Stimulated activated CD4-positive, alpha-beta T cell treated with anti-CD3 and anti-CD28 coated beads, Interleukin-2, amount 100 ng/mL, for 4 hours (primary cell): ENCODE measurements around the gene FANCF.
"Not testable (repeated sequence)": the region's sequence is repeated elsewhere in the genome, so short reads cannot be mapped to it uniquely, and the experiment has no call there.

Source experiments
- DNase-seq: peaks from one replicate; pipeline ENCODE4 v3.0.0-alpha.2; 2020; ENCODE audit warnings: low read depth

FANCF gene, protein sequence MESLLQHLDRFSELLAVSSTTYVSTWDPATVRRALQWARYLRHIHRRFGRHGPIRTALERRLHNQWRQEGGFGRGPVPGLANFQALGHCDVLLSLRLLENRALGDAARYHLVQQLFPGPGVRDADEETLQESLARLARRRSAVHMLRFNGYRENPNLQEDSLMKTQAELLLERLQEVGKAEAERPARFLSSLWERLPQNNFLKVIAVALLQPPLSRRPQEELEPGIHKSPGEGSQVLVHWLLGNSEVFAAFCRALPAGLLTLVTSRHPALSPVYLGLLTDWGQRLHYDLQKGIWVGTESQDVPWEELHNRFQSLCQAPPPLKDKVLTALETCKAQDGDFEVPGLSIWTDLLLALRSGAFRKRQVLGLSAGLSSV

DNA sequence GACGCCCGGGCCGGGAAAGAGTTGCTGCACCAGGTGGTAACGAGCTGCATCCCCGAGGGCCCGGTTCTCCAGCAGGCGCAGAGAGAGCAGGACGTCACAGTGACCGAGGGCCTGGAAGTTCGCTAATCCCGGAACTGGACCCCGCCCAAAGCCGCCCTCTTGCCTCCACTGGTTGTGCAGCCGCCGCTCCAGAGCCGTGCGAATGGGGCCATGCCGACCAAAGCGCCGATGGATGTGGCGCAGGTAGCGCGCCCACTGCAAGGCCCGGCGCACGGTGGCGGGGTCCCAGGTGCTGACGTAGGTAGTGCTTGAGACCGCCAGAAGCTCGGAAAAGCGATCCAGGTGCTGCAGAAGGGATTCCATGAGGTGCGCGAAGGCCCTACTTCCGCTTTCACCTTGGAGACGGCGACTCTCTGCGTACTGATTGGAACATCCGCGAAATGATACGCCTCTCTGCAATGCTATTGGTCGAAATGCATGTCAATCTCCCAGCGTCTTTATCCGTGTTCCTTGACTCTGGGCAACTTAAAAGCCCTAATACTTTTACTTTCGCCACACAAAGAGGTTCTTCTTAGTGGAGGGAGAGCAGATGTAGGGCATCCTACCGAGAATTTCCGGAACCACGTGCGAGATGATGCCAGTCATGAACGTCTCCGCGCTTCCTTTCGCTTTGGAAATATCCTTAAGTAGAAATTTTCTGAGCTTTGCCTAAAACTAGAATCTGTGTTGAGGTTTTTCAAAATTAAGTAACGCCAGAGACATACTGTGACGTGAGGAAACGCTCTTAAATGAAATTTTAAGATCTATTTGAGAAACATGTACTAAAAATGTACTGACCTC lies at the start of gene FANCF:
Gene FANCF, minus strand, starts transcription at position 376 of the 840 bp plus-strand sequence. Its CDS starts 13 bp downstream, at position 363.
- DNase-seq = peak; percentile 94

DNA sequence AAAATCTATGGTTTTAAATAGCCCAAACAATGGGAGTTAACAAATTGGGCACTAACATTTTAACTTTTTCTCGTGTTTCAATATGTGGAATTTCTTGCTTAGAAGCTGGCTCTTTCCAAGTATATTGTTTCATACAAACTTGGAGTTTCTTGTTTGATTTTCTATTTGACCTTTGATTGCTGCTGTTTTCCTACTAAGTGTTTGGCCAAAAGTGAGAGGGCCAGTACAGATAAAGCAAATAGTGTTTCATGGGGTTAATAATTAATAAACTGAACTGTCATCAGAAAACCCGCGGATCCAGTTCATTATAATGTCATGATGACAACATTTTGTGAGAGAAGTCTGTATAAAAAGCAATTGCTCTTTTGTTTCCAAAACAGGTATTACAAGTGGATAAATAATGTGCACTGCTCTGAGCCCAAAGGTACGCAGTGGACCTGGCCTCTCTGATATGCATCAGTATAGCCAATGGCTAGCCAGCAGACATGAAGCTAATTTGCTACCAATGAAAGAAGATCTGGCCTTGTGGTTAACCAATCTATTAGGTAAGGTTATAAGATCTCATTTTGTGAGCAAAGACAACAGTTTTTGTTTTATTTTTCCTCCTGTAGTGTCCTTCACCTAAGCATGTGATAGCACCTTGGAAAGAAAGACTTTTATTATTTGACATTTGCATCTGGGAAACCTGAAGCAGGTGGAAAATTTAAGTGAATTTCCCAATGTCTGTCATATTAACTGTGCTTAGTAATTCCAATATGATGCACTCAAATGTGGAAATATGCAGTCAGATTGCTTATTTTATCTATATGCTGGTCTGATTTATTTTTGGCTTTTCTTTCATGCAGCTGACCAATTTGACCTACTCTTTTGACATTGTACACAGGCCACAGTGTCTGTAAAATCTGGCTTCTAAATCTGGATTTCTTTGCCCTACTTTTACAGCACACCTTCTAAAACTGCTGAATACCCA lies 49.1 kb upstream of the FANCF start:
- no peak for DNase-seq

DNA sequence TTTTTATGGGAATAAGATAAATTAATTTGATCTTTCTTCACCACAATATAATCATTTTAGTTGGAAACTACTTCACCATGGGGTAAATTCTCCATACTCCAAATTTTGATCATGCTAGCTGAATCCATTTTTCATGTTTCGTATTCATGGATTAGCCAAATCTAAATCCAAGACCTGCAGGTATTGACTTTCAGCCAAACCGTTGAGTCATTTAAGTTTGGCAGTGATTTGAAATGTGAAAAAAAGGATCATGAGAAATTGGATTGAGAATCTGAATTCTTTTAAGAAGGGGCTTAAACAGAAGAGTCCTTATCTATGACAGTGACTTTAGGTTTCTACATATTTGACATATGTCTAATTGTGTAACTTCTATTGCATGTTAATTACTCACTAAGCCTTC lies 46.1 kb upstream of the FANCF start:
- DNase-seq = no peak

DNA sequence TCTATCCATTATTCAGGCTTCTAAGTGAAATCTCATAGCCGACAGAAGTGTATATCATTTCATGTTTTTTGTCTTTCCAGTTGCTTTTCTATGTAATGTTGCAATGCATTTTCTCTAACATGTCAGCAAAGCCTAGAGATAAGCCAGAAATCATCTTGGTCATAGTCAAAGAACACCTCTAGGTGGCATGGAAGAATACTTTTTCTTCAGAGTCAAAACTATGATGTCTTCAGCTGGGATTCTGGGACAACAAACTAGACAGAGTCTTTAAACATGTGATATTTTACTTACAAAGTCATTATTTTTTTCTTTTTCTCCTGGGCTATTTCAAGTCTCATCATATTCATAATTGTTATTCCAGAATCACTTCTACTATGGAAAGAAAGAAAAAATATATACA lies 45.2 kb upstream of the FANCF start:
- DNase-seq = no peak

DNA sequence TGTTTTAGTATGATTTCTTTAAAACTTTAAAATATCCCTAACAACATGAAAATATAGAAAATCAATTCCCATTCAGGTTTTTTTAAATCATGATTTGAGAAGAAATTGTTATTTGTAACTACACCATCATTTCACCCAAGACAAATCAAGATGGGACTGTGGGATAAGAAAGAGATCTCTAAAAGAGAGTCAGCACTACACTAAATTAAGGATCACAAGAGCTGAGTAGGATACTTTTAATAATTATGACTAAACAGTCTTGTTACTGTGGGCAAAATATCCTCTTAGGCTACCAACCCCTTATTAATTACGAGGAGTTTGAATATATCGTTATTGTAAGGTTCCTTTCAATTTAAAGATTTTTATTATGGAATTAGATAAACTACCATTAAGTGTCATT lies 43.7 kb upstream of the FANCF start:
- no peak for DNase-seq

DNA sequence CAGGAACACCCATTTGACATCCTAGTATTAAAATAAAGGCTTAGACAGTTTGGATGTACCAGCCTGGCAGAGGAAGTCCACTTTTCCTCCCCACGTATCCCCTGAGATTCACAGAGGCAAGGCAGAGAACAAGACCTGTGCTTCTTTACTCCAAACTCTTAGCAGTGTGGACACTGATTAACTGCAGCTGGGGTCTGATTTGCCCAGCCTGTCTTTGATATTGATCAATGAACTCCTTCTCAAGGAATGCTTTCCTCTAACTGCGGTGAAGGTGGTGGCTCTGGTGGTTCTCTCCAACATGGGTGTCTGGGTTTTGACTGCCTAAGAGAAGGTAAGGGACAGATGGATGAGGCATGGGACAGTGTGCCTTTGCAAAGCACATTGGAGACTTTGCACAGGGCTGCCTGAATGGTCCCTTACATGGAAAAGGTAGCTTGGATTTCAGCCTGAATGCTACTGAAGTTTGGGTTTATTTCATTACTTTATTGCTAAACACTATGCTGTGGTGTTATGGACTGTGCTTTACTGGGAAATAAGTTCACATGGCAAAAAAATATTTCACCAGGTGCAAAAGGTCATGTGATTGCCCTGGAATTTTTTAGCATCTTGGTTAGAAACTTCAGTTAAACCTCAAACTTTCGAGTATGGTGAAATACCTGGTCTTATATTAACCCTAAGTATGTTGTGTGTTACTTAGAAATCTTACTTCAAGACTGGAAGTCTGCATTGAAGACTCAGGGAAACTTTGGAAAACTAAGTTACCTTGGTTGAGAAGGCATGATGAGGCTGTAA lies 42.6 kb upstream of the FANCF start:
- DNase-seq = no peak

DNA sequence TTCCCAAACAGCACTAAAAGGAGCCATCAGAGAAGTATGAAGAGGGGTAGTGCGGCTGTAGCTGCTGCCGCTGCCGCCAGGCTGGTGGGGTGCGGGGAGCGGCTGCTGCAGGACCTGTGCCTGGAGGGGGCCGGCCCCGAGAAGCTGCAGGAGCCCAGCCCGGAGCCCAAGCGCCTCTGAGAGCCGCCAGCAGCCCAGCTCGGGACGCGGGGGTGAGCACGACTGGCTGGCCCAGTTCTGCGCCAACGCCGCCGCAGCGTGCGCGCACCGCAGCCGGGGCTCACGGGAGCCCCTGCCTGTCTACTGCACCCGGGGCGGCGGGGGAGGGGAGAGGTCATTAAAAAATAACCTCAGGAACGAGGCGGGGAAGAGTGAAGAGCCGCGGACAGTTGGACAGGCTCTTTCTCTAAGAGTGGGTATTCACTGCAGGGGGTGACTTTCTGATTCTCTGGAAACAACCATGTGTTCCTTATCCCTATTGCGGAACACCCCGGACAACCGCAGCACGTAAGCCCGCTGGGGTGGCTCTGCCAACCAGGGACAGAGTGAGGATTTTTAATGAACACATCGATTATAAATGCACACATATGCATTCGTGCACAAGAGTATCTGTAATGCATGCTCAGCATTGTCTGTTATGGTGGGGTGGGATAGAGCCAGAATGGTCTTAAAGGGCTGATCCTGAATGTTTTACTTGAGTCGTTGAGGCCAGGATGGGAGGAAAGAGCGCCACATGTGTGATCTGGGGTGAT lies 41.2 kb upstream of the FANCF start:
- DNase-seq = no peak

DNA sequence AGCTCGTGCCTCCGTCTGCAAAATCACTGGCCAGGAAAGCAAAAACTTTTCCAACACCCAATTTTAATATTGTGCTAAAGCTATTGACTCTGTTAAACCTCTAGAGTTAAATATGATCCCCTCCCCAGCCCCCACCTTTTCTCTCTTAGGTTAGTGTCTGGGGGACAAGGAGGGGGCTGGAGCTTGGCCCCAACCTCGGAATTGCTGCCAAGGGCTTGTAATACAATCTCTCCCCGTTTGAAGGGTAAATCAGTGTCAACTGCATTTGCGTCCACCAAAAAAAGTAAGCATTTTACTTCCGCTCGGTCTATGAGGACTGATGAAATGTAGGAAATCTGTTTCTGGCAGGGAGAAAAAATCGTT lies 40.7 kb upstream of the FANCF start, which contains the start of gene GAS2:
Gene GAS2, plus strand, starts transcription at position 287 of the 363 bp plus-strand sequence. CDS start 8,259 bp downstream, outside the sequence.
- DNase-seq = no peak

DNA sequence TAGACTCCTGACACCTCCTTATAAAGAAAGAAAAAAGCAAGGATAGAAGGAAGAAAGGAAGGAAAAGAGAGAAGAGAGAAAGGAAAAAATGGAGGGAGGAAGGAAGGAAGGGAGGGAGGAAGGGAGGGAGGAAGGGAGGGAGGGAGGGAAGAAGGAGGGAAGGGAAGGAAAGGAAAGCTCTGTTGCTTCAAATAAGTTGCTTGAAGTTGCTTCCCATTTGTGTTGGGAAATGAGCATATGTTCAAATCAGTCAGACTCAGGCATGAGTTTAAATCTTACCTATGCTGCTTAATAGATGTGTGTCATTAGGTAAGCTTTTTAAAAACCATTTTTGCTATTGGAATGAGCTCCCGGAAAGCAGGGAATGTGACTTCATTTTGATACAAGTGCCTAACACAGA lies 34.2 kb upstream of the FANCF start:
- no peak for DNase-seq

DNA sequence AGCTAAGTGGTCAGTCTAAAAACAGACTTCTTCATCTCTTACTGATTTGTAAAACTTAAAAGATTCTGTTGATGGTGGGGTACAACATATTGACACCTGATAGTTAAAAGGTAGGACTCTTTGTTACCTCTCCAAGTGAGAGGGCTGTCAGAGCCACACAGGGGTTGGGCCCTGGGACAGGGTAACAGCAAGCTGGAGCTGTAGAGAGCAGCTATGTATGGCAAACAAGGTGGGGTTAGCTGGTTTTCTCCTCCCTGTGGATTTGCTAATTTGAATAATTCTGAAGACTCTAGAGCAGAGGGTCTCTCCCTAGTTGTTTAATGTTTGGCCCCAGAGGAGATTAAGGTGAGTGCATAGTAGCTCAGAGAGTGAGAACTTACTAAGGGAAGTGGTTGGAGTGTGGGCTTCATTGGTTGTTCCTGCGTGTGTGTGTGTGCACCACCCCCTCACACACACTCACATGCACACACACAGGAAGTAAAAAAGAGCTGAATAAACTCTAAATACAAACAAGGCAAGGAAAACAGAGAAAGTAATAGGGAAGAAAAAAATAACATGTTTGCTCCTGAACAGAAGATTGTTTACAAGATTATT lies 31.6 kb upstream of the FANCF start:
- no peak for DNase-seq

DNA sequence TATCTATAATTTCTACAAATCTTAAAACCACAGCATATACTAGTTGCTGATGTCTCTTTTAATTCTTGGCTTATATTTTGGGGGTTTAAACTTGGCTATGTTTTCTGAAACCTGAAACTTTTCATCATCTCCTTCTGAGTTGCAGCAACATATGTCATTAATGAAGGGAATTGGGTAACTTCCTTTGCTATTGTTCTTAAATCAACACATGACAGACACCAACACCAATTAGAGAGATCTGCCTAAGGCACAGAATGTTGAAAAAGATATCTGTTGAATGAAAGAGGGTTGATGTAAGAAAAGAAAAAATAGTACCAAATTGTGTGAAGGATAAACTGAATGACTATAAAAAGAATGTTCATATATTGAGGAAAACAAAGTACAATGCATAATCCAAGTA lies 30.5 kb upstream of the FANCF start:
- DNase-seq = no peak

DNA sequence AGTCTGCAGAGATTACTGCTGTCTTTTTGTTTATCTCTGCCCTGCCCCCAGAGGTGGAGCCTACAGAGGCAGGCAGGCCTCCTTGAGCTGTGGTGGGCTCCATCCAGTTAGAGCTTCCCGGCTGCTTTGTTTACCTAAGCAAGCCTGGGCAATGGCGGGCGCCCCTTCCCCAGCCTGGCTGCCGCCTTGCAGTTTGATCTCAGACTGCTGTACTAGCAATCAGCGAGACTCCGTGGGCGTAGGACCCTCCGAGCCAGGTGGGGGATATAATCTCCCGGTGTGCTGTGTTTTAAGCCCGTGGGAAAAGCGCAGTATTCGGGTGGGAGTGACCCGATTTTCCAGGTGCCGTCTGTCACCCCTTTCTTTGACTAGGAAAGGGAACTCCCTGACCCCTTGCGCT lies 26.7 kb upstream of the FANCF start:
- DNase-seq = not testable (repeated sequence)

DNA sequence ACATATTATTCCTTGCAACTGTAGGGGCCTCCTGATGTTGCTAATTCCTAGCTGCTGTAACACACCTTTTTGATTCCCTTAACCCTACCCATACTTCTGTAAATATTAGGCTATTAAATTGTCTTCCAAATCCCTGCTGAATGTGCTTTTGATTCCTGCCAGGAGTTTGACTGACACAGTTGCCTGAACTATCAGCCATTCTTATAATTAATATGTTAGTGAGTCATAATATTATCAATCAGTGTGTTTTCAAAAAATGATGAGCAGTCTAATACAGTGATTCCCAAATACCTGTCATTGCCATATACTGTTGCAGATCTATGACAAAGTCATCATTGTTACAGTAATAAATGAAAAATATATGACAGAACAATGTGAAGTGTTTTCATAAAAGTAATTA lies 15.9 kb upstream of the FANCF start:
- no peak for DNase-seq

DNA sequence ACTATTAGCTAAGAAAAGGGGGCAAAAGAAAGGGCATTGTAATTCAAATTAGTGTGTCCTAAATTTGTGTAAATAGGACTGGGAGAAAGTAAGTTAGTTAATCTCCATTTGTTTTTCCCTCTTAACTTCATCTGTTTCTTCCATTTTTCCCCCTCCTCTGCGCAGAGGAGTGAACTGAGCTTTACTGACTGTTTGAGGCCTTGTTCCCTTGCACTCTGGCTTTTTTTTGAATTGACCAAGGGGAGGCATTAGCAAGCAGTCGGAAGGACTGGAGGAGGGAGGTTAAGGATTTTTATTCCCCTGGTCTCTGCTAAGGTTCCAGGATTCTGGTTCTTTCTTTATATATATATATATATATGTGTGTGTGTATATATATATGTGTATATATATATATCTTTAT lies 15.2 kb upstream of the FANCF start:
- no peak for DNase-seq

DNA sequence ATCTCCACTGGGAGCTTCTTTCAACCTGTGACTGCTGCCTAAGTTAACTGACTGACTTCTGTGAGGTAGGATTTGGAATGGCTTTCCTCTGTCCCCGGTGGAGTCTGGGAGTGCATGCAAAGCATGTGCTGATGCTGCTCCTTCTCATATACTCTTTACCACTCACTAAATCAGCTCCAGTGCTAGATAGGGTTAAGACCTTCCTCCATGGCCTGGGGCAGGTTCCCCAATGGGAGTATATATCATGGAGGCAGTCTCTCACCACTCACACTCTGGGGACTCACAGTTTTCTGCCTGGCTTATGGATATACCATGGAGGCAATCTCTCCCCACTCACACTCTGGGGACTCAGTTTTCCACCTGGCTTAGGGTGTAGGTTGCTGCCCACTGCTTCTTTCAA lies 10.1 kb upstream of the FANCF start:
- DNase-seq = no peak

DNA sequence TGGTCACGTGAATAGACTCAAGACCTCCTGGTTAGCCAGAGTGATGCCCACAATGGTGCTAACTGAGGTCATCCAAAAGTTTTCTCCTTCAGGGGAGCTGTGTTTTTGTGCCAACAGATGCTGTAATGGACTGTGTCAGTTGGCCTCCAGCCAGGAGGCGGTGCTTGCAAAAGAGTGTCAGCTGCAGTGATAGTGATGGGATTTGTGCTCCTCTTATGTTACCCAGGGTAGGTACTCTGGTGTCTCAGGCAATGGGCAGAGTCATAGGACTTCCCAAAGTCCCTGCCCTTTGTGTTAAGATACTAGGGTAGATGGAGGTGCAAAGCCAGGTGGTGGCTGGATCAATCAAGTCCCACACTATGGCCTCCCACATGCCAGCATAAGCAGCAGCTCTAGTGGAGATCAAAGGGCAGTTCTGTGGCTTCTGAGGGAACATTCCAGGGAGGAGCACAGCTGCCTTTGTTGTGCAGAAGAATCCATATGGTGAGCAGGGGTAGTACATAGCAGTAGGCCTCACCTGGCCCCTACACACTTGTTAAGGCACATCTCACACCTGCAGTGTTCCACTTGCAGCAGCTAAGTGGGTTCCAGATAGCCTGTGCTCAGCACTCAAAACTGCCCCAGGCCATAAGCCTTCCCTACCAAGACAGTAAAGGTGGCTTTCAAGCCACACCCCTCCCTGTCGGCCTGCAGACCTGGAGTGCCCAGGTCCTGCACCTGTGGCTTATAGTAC lies 9.4 kb upstream of the FANCF start:
- DNase-seq = no peak

DNA sequence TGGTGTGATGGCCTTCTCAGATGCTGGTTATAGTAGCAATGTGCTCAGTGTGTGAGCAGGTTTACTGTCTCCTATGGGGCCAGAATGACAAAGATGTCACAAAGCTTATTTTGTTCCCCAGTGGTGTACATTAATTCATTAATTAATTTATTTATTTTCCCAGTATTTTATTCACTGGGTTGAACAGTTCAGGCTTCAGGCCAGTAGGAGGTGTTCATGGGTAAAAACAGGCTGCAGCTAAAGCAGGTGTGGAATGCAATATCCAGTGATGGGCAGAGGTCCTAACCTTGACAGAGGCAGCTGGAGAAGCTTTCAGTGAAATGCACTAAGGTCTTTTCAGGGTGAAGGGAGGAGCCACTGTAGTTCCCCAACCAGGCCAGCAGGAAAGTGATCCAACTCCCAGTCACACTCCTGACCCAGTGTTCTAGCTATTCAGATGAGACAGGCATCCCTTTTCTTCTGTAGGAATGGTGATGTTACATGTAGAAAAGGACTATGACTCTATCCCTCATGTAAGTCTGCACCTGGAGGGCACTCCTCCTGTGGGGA lies 7.8 kb upstream of the FANCF start:
- no peak for DNase-seq

DNA sequence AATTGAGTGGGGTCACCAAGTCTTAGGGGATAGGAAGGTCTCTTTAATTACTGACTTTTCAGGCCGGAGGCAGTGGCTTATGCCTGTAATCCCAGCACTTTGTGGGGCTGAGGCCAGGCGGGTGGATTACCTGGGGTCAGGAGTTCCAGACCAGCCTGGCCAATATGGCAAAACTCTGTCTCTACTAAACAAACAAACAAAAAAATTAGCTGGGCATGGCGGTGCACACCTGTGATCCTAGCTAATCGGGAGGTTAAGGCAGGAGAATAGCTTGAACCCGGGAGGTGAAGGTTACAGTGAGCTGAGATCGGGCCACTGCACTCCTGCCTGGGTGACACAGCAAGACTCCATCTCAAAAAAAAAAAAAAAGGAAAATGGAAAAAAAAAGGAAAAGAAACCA lies 1.8 kb upstream of the FANCF start:
- no peak for DNase-seq

DNA sequence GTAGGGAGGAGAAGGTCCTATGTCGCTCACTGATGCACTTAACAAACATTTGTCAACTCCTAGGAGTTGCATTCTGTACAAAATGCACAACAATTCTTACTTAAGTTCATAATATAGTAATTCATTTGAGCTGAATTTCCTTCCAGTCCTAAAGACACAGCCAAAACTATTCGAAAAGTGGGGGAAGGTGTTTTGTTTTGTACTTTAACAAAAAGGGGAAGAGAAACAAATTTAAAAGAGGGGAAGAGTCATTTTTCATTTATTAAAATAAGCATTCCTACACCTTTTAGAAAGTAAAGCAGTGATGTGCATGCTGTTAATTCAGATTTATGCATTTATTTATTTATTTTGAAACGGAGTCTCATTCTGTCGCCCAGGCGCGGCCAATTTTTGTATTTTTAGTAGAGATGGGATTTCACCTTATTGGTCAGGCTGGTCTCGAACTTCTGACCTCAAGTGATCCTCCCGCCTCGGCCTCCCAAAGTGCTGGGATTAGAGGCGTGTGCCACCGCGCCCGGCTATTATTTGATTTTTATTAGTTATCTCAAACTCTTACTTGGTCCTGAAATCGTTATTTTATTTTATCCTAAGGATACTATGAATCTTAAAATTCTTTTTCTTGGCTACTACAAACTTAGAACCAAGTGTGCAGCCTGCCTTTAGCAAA lies 1.1 kb upstream of the FANCF start:
- no peak for DNase-seq
